H9 (cell line): ENCODE results near the gene CRABP1. TPM values are rescaled to one million over a fixed set of nuclear protein-coding genes. Genes with fewer than 3 reads are reported as not detected.

Experiments used
- DNase-seq: peaks from one replicate; pipeline ENCODE4 v3.0.0-alpha.2; 2017
- H2AFZ ChIP-seq: one replicate; pipeline ENCODE4 v1.6.1; 2013; ENCODE audit warnings: mild to moderate bottlenecking, low read length, control low read depth, moderate library complexity
- H2AK5ac ChIP-seq: 2 replicates; pipeline ENCODE4 v1.6.1; 2013; ENCODE audit warnings: low read length, control low read depth, mixed read lengths; ENCODE audit not compliant: insufficient read length
- H2BK120ac ChIP-seq: one replicate; pipeline ENCODE4 v1.6.1; 2013; ENCODE audit warnings: low read depth, mild to moderate bottlenecking, low read length, control low read depth, inconsistent platforms; ENCODE audit not compliant: poor library complexity, severe bottlenecking
- H2BK12ac ChIP-seq: 2 replicates; pipeline ENCODE4 v1.6.1; 2013; ENCODE audit warnings: low read length, control low read depth, mixed read lengths, low read depth; ENCODE audit not compliant: insufficient read length
- H2BK15ac ChIP-seq: 2 replicates; pipeline ENCODE4 v1.6.1; 2013; ENCODE audit warnings: low read depth, low read length, control low read depth
- H2BK20ac ChIP-seq: one replicate; pipeline ENCODE4 v1.6.1; 2013; ENCODE audit warnings: low read depth, mild to moderate bottlenecking, low read length, control low read depth, inconsistent platforms; ENCODE audit not compliant: poor library complexity, severe bottlenecking
- H2BK5ac ChIP-seq: 2 replicates; pipeline ENCODE4 v1.6.1; 2013; ENCODE audit warnings: low read length, control low read depth, mixed read lengths; ENCODE audit not compliant: insufficient read length
- H3K14ac ChIP-seq: 2 replicates; pipeline ENCODE4 v1.6.1; 2013; ENCODE audit warnings: low read length, control low read depth; ENCODE audit not compliant: insufficient read depth
- H3K18ac ChIP-seq: 2 replicates; pipeline ENCODE4 v1.6.1; 2013; ENCODE audit warnings: low read depth, mild to moderate bottlenecking, mixed read lengths, low read length, control low read depth; ENCODE audit not compliant: insufficient read length
- H3K23ac ChIP-seq: 2 replicates; pipeline ENCODE4 v1.6.1; 2013; ENCODE audit warnings: low read length, control low read depth, mixed read lengths, low read depth; ENCODE audit not compliant: insufficient read length
- H3K23me2 ChIP-seq: 2 replicates; pipeline ENCODE4 v1.6.1; 2013; ENCODE audit warnings: low read depth, mild to moderate bottlenecking, mixed read lengths, low read length, control low read depth; ENCODE audit not compliant: insufficient read length, poor library complexity, severe bottlenecking
- H3K27ac ChIP-seq: 2 replicates; pipeline ENCODE4 v1.5.1; 2013; ENCODE audit warnings: low read length, control low read depth, mixed read lengths, low read depth; ENCODE audit not compliant: insufficient read length
- H3K27me3 ChIP-seq: 2 replicates; pipeline ENCODE4 v1.6.1; 2013; ENCODE audit warnings: low read length, control low read depth, inconsistent platforms; ENCODE audit not compliant: insufficient read depth
- H3K4ac ChIP-seq: 2 replicates; pipeline ENCODE4 v1.6.1; 2013; ENCODE audit warnings: low read depth, mild to moderate bottlenecking, control low read depth, inconsistent platforms, low read length, moderate library complexity
- H3K4me1 ChIP-seq: 2 replicates; pipeline ENCODE4 v1.6.1; 2013; ENCODE audit warnings: low read length, control low read depth, inconsistent platforms; ENCODE audit not compliant: insufficient read depth
- H3K4me2 ChIP-seq: 2 replicates; pipeline ENCODE4 v1.6.1; 2013; ENCODE audit warnings: low read length, control low read depth, mixed read lengths; ENCODE audit not compliant: insufficient read length, insufficient read depth
- H3K56ac ChIP-seq: 2 replicates; pipeline ENCODE4 v1.6.1; 2013; ENCODE audit warnings: low read depth, mild to moderate bottlenecking, mixed read lengths, low read length, control low read depth; ENCODE audit not compliant: insufficient read length
- H3K79me1 ChIP-seq: 2 replicates; pipeline ENCODE4 v1.6.1; 2013; ENCODE audit warnings: low read depth, mild to moderate bottlenecking, moderate library complexity, low read length, control low read depth, inconsistent platforms; ENCODE audit not compliant: insufficient read depth, poor library complexity, severe bottlenecking
- H3K79me2 ChIP-seq: 2 replicates; pipeline ENCODE4 v1.6.1; 2013; ENCODE audit warnings: low read length, control low read depth, inconsistent platforms; ENCODE audit not compliant: insufficient read depth
- H3K9ac ChIP-seq: 2 replicates; pipeline ENCODE4 v1.6.1; 2013; ENCODE audit warnings: low read length, control low read depth, mixed read lengths; ENCODE audit not compliant: insufficient read length; ENCODE audit errors: extremely low read depth
- H3K9me3 ChIP-seq: one replicate; pipeline ENCODE4 v1.6.1; 2013; ENCODE audit warnings: low read depth, low read length, inconsistent platforms; ENCODE audit not compliant: control insufficient read depth
- H3T11ph ChIP-seq: one replicate; pipeline ENCODE4 v1.6.1; 2013; ENCODE audit warnings: mild to moderate bottlenecking, low read length, control low read depth, inconsistent platforms
- H4K20me1 ChIP-seq: one replicate; pipeline ENCODE4 v1.6.1; 2013; ENCODE audit not compliant: control insufficient read depth, insufficient read length, insufficient read depth
- H4K5ac ChIP-seq: 2 replicates; pipeline ENCODE4 v1.6.1; 2013; ENCODE audit warnings: low read depth, mild to moderate bottlenecking, mixed read lengths, low read length, control low read depth; ENCODE audit not compliant: insufficient read length
- H4K8ac ChIP-seq: replicated peaks from 2 replicates; pipeline ENCODE4 v1.6.1; 2013; ENCODE audit warnings: low read length, control low read depth, mixed read lengths, low read depth; ENCODE audit not compliant: insufficient read length
- H4K91ac ChIP-seq: 2 replicates; pipeline ENCODE4 v1.6.1; 2013; ENCODE audit warnings: low read depth, mild to moderate bottlenecking, moderate library complexity, mixed read lengths, low read length, control low read depth; ENCODE audit not compliant: insufficient read length
- H3K27ac Mint-ChIP-seq, 3 experiments: 2 replicates in 2 of 3; 3 replicates in 1 of 3; pipeline ENCODE4 v1.8.0; 2020 to 2021; ENCODE audit warnings: mixed read lengths in 3 of 3, mild to moderate bottlenecking in 1 of 3, moderate library complexity in 1 of 3
- H3K27me3 Mint-ChIP-seq: 2 replicates; pipeline ENCODE4 v1.8.0; 2021; ENCODE audit warnings: low read depth, mild to moderate bottlenecking, moderate library complexity, mixed read lengths
- H3K36me3 Mint-ChIP-seq, 3 experiments: 2 replicates in 2 of 3; 3 replicates in 1 of 3; pipeline ENCODE4 v1.8.0; 2020 to 2021; ENCODE audit warnings: low read depth in 3 of 3, mixed read lengths in 3 of 3; ENCODE audit not compliant: insufficient read depth in 1 of 3
- H3K4me1 Mint-ChIP-seq, 2 experiments: 2 replicates each; pipeline ENCODE4 v1.8.0; 2020; ENCODE audit warnings: mixed read lengths in 2 of 2
- H3K4me3 Mint-ChIP-seq, 2 experiments: 2 replicates in 1 of 2; 3 replicates in 1 of 2; pipeline ENCODE4 v1.8.0; 2020 to 2021; ENCODE audit warnings: mild to moderate bottlenecking in 2 of 2, mixed read lengths in 2 of 2, moderate library complexity in 1 of 2
- H3K9me3 Mint-ChIP-seq, 2 experiments: 2 replicates in 1 of 2; 3 replicates in 1 of 2; pipeline ENCODE4 v1.8.0; 2020; ENCODE audit warnings: mild to moderate bottlenecking in 2 of 2, mixed read lengths in 2 of 2, moderate library complexity in 1 of 2
- WGBS: extraction: QIAGEN DNeasy Blood & Tissue Kit; methylation state at CpG from one replicate; pipeline ENCODE4 v1.1.7; 2013; ENCODE audit warnings: missing lambda C conversion rate, low lambda C conversion rate, mixed read lengths; ENCODE audit not compliant: insufficient read length; ENCODE audit errors: extremely low coverage; 5-methylcytosine and 5-hydroxymethylcytosine counted together
- total RNA-seq: library from RNA; stranded (reverse); gene quantifications from 2 replicates; pipeline ENCODE4 v1.2.1, GENCODE V29; 2021
- TF ChIP-seq, protein P1 (sequence below): fragments of 200-600 bp; sonication (generic); conservative IDR thresholded peaks from 3 replicates; pipeline ENCODE4 v1.8.0; 2021; ENCODE audit warnings: antibody characterized with exemption, mild to moderate bottlenecking

CRABP1 gene
- total RNA-seq, 1 experiment from 2014 or later: 93.1 TPM

DNA sequence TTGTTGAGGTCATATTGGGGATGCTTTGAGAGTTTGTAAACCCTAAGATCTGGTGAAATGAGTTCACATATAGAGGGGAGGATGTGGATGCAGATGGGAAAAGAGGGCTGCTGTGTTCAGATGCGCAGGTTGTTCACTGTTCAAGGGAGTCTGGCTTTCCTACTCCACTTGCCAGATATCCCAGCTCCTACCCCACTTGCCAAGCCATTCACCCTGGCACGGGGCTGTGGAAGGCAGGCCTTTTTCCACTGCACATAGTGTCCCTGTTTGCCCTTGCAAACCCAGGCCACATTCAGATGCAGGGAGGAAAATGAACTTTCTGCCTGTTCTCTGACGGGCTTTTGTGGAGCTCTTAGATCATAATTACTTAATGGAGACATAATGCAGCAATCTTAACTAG is 29.0 kb downstream of the CRABP1 start:
- Histone ChIP-seq H3T11ph (no peak overlapping the region), H2BK12ac (no peak overlapping the region), H4K91ac (no peak overlapping the region), H4K8ac (no peak overlapping the region), H3K27me3 (no peaks in the 10 kb centered on the region), H4K20me1 (no peaks in the 10 kb centered on the region), H3K18ac (no peak overlapping the region), H3K79me1 (no peaks in the 10 kb centered on the region), H3K4me2 (no peak overlapping the region), H2BK5ac (no peak overlapping the region), H3K79me2 (no peaks in the 10 kb centered on the region), H3K9ac (no peak overlapping the region), H3K56ac (no peak overlapping the region), H4K5ac (no peak overlapping the region), H2AFZ (no peak overlapping the region), H2AK5ac (no peak overlapping the region), H2BK15ac (no peak overlapping the region), H3K14ac (no peak overlapping the region), H3K27ac (no peak overlapping the region), H3K23ac (no peak overlapping the region), H3K4me1 (no peaks in the 10 kb centered on the region; the same call in 1 of the 2 replicates), H3K9me3 (no peaks in the 10 kb centered on the region), H3K23me2 (peaks cover 3% of the 10 kb centered on the region), H2BK20ac (no peak overlapping the region), H2BK120ac (no peak overlapping the region), H3K4ac (no peak overlapping the region)
- Mint-ChIP-seq H3K9me3 (no peaks in the 10 kb centered on the region), H3K4me1 (peaks cover 32 to 35% of the 10 kb centered on the region in 2 experiments), H3K27ac (no peak overlapping the region), H3K27me3 (peaks cover 11% of the 10 kb centered on the region), H3K4me3 (no peak overlapping the region), H3K36me3 (no peaks in the 10 kb centered on the region)
- no CpG with 5 or more reads among the region's 3 CpGs for WGBS
- no peak for DNase-seq
- TF ChIP-seq, protein P1, sequence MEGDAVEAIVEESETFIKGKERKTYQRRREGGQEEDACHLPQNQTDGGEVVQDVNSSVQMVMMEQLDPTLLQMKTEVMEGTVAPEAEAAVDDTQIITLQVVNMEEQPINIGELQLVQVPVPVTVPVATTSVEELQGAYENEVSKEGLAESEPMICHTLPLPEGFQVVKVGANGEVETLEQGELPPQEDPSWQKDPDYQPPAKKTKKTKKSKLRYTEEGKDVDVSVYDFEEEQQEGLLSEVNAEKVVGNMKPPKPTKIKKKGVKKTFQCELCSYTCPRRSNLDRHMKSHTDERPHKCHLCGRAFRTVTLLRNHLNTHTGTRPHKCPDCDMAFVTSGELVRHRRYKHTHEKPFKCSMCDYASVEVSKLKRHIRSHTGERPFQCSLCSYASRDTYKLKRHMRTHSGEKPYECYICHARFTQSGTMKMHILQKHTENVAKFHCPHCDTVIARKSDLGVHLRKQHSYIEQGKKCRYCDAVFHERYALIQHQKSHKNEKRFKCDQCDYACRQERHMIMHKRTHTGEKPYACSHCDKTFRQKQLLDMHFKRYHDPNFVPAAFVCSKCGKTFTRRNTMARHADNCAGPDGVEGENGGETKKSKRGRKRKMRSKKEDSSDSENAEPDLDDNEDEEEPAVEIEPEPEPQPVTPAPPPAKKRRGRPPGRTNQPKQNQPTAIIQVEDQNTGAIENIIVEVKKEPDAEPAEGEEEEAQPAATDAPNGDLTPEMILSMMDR: no peak
